H9 (cell line): ENCODE data around the gene FRMD1. TPM values are rescaled to one million over a fixed set of nuclear protein-coding genes. Genes with fewer than 3 reads are reported as not detected.

ENCODE experiments used
- DNase-seq: peaks from one replicate; pipeline ENCODE4 v3.0.0-alpha.2; 2017
- H2AFZ ChIP-seq: one replicate; pipeline ENCODE4 v1.6.1; 2013; ENCODE audit warnings: mild to moderate bottlenecking, low read length, control low read depth, moderate library complexity
- H2AK5ac ChIP-seq: 2 replicates; pipeline ENCODE4 v1.6.1; 2013; ENCODE audit warnings: low read length, control low read depth, mixed read lengths; ENCODE audit not compliant: insufficient read length
- H2BK120ac ChIP-seq: one replicate; pipeline ENCODE4 v1.6.1; 2013; ENCODE audit warnings: low read depth, mild to moderate bottlenecking, low read length, control low read depth, inconsistent platforms; ENCODE audit not compliant: poor library complexity, severe bottlenecking
- H2BK12ac ChIP-seq: 2 replicates; pipeline ENCODE4 v1.6.1; 2013; ENCODE audit warnings: low read length, control low read depth, mixed read lengths, low read depth; ENCODE audit not compliant: insufficient read length
- H2BK15ac ChIP-seq: 2 replicates; pipeline ENCODE4 v1.6.1; 2013; ENCODE audit warnings: low read depth, low read length, control low read depth
- H2BK20ac ChIP-seq: one replicate; pipeline ENCODE4 v1.6.1; 2013; ENCODE audit warnings: low read depth, mild to moderate bottlenecking, low read length, control low read depth, inconsistent platforms; ENCODE audit not compliant: poor library complexity, severe bottlenecking
- H2BK5ac ChIP-seq: 2 replicates; pipeline ENCODE4 v1.6.1; 2013; ENCODE audit warnings: low read length, control low read depth, mixed read lengths; ENCODE audit not compliant: insufficient read length
- H3K14ac ChIP-seq: 2 replicates; pipeline ENCODE4 v1.6.1; 2013; ENCODE audit warnings: low read length, control low read depth; ENCODE audit not compliant: insufficient read depth
- H3K18ac ChIP-seq: 2 replicates; pipeline ENCODE4 v1.6.1; 2013; ENCODE audit warnings: low read depth, mild to moderate bottlenecking, mixed read lengths, low read length, control low read depth; ENCODE audit not compliant: insufficient read length
- H3K23ac ChIP-seq: 2 replicates; pipeline ENCODE4 v1.6.1; 2013; ENCODE audit warnings: low read length, control low read depth, mixed read lengths, low read depth; ENCODE audit not compliant: insufficient read length
- H3K23me2 ChIP-seq: 2 replicates; pipeline ENCODE4 v1.6.1; 2013; ENCODE audit warnings: low read depth, mild to moderate bottlenecking, mixed read lengths, low read length, control low read depth; ENCODE audit not compliant: insufficient read length, poor library complexity, severe bottlenecking
- H3K27ac ChIP-seq: 2 replicates; pipeline ENCODE4 v1.5.1; 2013; ENCODE audit warnings: low read length, control low read depth, mixed read lengths, low read depth; ENCODE audit not compliant: insufficient read length
- H3K27me3 ChIP-seq: 2 replicates; pipeline ENCODE4 v1.6.1; 2013; ENCODE audit warnings: low read length, control low read depth, inconsistent platforms; ENCODE audit not compliant: insufficient read depth
- H3K4ac ChIP-seq: 2 replicates; pipeline ENCODE4 v1.6.1; 2013; ENCODE audit warnings: low read depth, mild to moderate bottlenecking, control low read depth, inconsistent platforms, low read length, moderate library complexity
- H3K4me1 ChIP-seq: 2 replicates; pipeline ENCODE4 v1.6.1; 2013; ENCODE audit warnings: low read length, control low read depth, inconsistent platforms; ENCODE audit not compliant: insufficient read depth
- H3K4me2 ChIP-seq: 2 replicates; pipeline ENCODE4 v1.6.1; 2013; ENCODE audit warnings: low read length, control low read depth, mixed read lengths; ENCODE audit not compliant: insufficient read length, insufficient read depth
- H3K56ac ChIP-seq: 2 replicates; pipeline ENCODE4 v1.6.1; 2013; ENCODE audit warnings: low read depth, mild to moderate bottlenecking, mixed read lengths, low read length, control low read depth; ENCODE audit not compliant: insufficient read length
- H3K79me1 ChIP-seq: 2 replicates; pipeline ENCODE4 v1.6.1; 2013; ENCODE audit warnings: low read depth, mild to moderate bottlenecking, moderate library complexity, low read length, control low read depth, inconsistent platforms; ENCODE audit not compliant: insufficient read depth, poor library complexity, severe bottlenecking
- H3K79me2 ChIP-seq: 2 replicates; pipeline ENCODE4 v1.6.1; 2013; ENCODE audit warnings: low read length, control low read depth, inconsistent platforms; ENCODE audit not compliant: insufficient read depth
- H3K9ac ChIP-seq: 2 replicates; pipeline ENCODE4 v1.6.1; 2013; ENCODE audit warnings: low read length, control low read depth, mixed read lengths; ENCODE audit not compliant: insufficient read length; ENCODE audit errors: extremely low read depth
- H3K9me3 ChIP-seq: one replicate; pipeline ENCODE4 v1.6.1; 2013; ENCODE audit warnings: low read depth, low read length, inconsistent platforms; ENCODE audit not compliant: control insufficient read depth
- H3T11ph ChIP-seq: one replicate; pipeline ENCODE4 v1.6.1; 2013; ENCODE audit warnings: mild to moderate bottlenecking, low read length, control low read depth, inconsistent platforms
- H4K20me1 ChIP-seq: one replicate; pipeline ENCODE4 v1.6.1; 2013; ENCODE audit not compliant: control insufficient read depth, insufficient read length, insufficient read depth
- H4K5ac ChIP-seq: 2 replicates; pipeline ENCODE4 v1.6.1; 2013; ENCODE audit warnings: low read depth, mild to moderate bottlenecking, mixed read lengths, low read length, control low read depth; ENCODE audit not compliant: insufficient read length
- H4K8ac ChIP-seq: replicated peaks from 2 replicates; pipeline ENCODE4 v1.6.1; 2013; ENCODE audit warnings: low read length, control low read depth, mixed read lengths, low read depth; ENCODE audit not compliant: insufficient read length
- H4K91ac ChIP-seq: 2 replicates; pipeline ENCODE4 v1.6.1; 2013; ENCODE audit warnings: low read depth, mild to moderate bottlenecking, moderate library complexity, mixed read lengths, low read length, control low read depth; ENCODE audit not compliant: insufficient read length
- H3K27ac Mint-ChIP-seq, 3 experiments: 2 replicates in 2 of 3; 3 replicates in 1 of 3; pipeline ENCODE4 v1.8.0; 2020 to 2021; ENCODE audit warnings: mixed read lengths in 3 of 3, mild to moderate bottlenecking in 1 of 3, moderate library complexity in 1 of 3
- H3K27me3 Mint-ChIP-seq: 2 replicates; pipeline ENCODE4 v1.8.0; 2021; ENCODE audit warnings: low read depth, mild to moderate bottlenecking, moderate library complexity, mixed read lengths
- H3K36me3 Mint-ChIP-seq, 3 experiments: 2 replicates in 2 of 3; 3 replicates in 1 of 3; pipeline ENCODE4 v1.8.0; 2020 to 2021; ENCODE audit warnings: low read depth in 3 of 3, mixed read lengths in 3 of 3; ENCODE audit not compliant: insufficient read depth in 1 of 3
- H3K4me1 Mint-ChIP-seq, 2 experiments: 2 replicates each; pipeline ENCODE4 v1.8.0; 2020; ENCODE audit warnings: mixed read lengths in 2 of 2
- H3K4me3 Mint-ChIP-seq, 2 experiments: 2 replicates in 1 of 2; 3 replicates in 1 of 2; pipeline ENCODE4 v1.8.0; 2020 to 2021; ENCODE audit warnings: mild to moderate bottlenecking in 2 of 2, mixed read lengths in 2 of 2, moderate library complexity in 1 of 2
- H3K9me3 Mint-ChIP-seq, 2 experiments: 2 replicates in 1 of 2; 3 replicates in 1 of 2; pipeline ENCODE4 v1.8.0; 2020; ENCODE audit warnings: mild to moderate bottlenecking in 2 of 2, mixed read lengths in 2 of 2, moderate library complexity in 1 of 2
- WGBS: extraction: QIAGEN DNeasy Blood & Tissue Kit; methylation state at CpG from one replicate; pipeline ENCODE4 v1.1.7; 2013; ENCODE audit warnings: missing lambda C conversion rate, low lambda C conversion rate, mixed read lengths; ENCODE audit not compliant: insufficient read length; ENCODE audit errors: extremely low coverage; 5-methylcytosine and 5-hydroxymethylcytosine counted together
- total RNA-seq: library from RNA; stranded (reverse); gene quantifications from 2 replicates; pipeline ENCODE4 v1.2.1, GENCODE V29; 2021
- TF ChIP-seq, protein P1 (sequence below): fragments of 200-600 bp; sonication (generic); conservative IDR thresholded peaks from 3 replicates; pipeline ENCODE4 v1.8.0; 2021; ENCODE audit warnings: antibody characterized with exemption, mild to moderate bottlenecking

The FRMD1 gene
- total RNA-seq, 1 experiment from 2014 or later, result not detected

DNA sequence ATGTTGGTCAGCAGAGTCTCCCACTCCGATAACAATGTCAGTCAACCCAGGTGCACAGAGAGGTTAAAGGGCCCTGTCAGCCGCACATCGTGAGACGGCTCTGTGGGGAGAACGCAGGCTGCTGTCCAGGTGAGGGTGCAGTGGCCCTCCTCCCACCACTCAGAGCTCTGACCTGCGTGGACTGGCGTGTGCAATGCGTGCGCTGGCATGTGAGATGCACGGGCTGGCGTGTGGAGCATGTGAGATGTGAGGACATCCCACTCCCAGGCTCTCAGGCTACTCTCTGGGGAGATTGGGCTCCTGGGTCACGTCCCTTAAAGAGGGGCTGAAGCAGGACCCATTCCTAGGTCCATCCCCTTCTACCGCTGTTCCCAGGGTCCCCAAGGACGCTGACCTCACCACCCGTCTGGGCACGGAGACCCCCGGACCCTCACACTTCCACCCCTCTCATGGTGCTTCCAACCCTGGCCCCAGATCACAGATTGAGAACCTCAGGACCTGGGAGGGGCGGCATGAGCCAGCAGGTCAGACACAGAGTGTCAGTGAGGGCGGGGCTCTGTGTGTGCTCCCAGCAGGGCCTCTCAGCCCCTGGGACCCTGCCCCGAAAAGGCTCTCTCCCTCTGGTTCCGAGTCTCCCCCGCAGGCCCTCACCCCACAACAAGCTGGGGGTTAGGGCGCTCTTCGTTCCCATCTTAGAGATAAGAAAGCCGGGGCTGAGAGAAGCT, 8.6 kb upstream of the FRMD1 start:
- Histone ChIP-seq H3K4me2 (no peak overlapping the region), H4K20me1 (no peaks in the 10 kb centered on the region), H2BK120ac (no peak overlapping the region), H2BK20ac (no peak overlapping the region), H3K4ac (no peak overlapping the region), H3K27me3 (no peaks in the 10 kb centered on the region), H3K23me2 (no peaks in the 10 kb centered on the region), H3K18ac (no peak overlapping the region), H3K79me2 (no peaks in the 10 kb centered on the region), H3K23ac (no peak overlapping the region), H3K14ac (no peak overlapping the region), H3K4me1 (no peaks in the 10 kb centered on the region), H3K79me1 (no peaks in the 10 kb centered on the region), H3K56ac (no peak overlapping the region), H3T11ph (no peak overlapping the region), H4K91ac (no peak overlapping the region), H2BK12ac (no peak overlapping the region), H3K9ac (no peak overlapping the region), H4K8ac (no peak overlapping the region), H3K9me3 (no peaks in the 10 kb centered on the region), H2BK15ac (no peak overlapping the region), H2AK5ac (no peak overlapping the region), H3K27ac (no peak overlapping the region), H2BK5ac (no peak overlapping the region), H4K5ac (no peak overlapping the region), H2AFZ (no peak overlapping the region)
- H3K36me3 Mint-ChIP-seq, result 0 out of 7 replicates have a peak, but pooled peaks cover 0 to 5% (median 0%) of the 10 kb centered on the region in 3 experiments
- H3K4me3 Mint-ChIP-seq, result no peak overlapping the region
- peaks cover 11% of the 10 kb centered on the region for H3K27me3 Mint-ChIP-seq
- DNase-seq, result no peak
- TF ChIP-seq, protein P1, sequence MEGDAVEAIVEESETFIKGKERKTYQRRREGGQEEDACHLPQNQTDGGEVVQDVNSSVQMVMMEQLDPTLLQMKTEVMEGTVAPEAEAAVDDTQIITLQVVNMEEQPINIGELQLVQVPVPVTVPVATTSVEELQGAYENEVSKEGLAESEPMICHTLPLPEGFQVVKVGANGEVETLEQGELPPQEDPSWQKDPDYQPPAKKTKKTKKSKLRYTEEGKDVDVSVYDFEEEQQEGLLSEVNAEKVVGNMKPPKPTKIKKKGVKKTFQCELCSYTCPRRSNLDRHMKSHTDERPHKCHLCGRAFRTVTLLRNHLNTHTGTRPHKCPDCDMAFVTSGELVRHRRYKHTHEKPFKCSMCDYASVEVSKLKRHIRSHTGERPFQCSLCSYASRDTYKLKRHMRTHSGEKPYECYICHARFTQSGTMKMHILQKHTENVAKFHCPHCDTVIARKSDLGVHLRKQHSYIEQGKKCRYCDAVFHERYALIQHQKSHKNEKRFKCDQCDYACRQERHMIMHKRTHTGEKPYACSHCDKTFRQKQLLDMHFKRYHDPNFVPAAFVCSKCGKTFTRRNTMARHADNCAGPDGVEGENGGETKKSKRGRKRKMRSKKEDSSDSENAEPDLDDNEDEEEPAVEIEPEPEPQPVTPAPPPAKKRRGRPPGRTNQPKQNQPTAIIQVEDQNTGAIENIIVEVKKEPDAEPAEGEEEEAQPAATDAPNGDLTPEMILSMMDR, result no peak
- H3K9me3 Mint-ChIP-seq, result peaks cover 0 to 3% of the 10 kb centered on the region in 2 experiments; a peak in 2 of 5 replicates
- peaks cover 19 to 57% of the 10 kb centered on the region in 2 experiments for H3K4me1 Mint-ChIP-seq
- no CpG with 5 or more reads among the region's 25 CpGs for WGBS
- H3K27ac Mint-ChIP-seq, result peak overlapping the region in 2 of 3 experiments; percentile 15 to 68; a peak in 2 of 7 replicates
